Measurements from ENCODE around the gene SLC39A1.
"Not testable (repeated sequence)": the region's sequence is repeated elsewhere in the genome, so short reads cannot be mapped to it uniquely, and the experiment has no call there.

Gene SLC39A1

GRCh38 chr1:153985341-153985912, 22.1 kb upstream of the SLC39A1 start:
- TF ChIP-seq ZNF274 (IDR thresholded peaks at IDR 0.05; ENCODE audit: low read depth, low read length): no peak
- peak overlapping the region; percentile 51 for H3K4me3 ChIP-seq (ENCODE audit: low read length)

GRCh38 chr1:153984123-153984894, 21.0 kb upstream of the SLC39A1 start:
- H3K4me3 ChIP-seq (ENCODE audit: low read length): no peak overlapping the region
- TF ChIP-seq ZNF274 (IDR thresholded peaks at IDR 0.05; ENCODE audit: low read depth, low read length): no peak

- H3K4me3 ChIP-seq (ENCODE audit: low read length): not testable (repeated sequence)
These were observed 18.4 kb upstream of the SLC39A1 start for GRCh38 chr1:153981735-153982134.

- not testable (repeated sequence) for H3K4me3 ChIP-seq (ENCODE audit: low read length)
These were observed 15.8 kb upstream of the SLC39A1 start for GRCh38 chr1:153979091-153979490.

- no peak for TF ChIP-seq ZNF274 (IDR thresholded peaks at IDR 0.05; ENCODE audit: low read depth, low read length)
These were observed 15.1 kb upstream of the SLC39A1 start for GRCh38 chr1:153978274-153978909.

GRCh38 chr1:153977250-153978240, 14.2 kb upstream of the SLC39A1 start, which contains the start of gene JTB:
TSS of gene JTB (minus strand) at chr1:153977674. CDS start at chr1:153977252, 422 bp downstream.
- H3K4me3 ChIP-seq (ENCODE audit: low read length): peak within 1 kb of the TSS; percentile 83
- no peak for TF ChIP-seq ZNF274 (IDR thresholded peaks at IDR 0.05; ENCODE audit: low read depth, low read length)

More at GRCh38 chr1:153978274-153978909, 15.1 kb upstream of the SLC39A1 start:
- peak overlapping the region; percentile 83 for H3K4me3 ChIP-seq (ENCODE audit: low read length)

GRCh38 chr1:153976819-153977249, 13.5 kb upstream of the SLC39A1 start:
- peak overlapping the region; percentile 83 for H3K4me3 ChIP-seq (ENCODE audit: low read length)
- TF ChIP-seq ZNF274 (IDR thresholded peaks at IDR 0.05; ENCODE audit: low read depth, low read length): no peak

GRCh38 chr1:153973525-153973924, 10.2 kb upstream of the SLC39A1 start:
- TF ChIP-seq ZNF274 (IDR thresholded peaks at IDR 0.05; ENCODE audit: low read depth, low read length): no peak
- no peak overlapping the region for H3K4me3 ChIP-seq (ENCODE audit: low read length)

GRCh38 chr1:153973071-153973470, 9.7 kb upstream of the SLC39A1 start:
- no peak overlapping the region for H3K4me3 ChIP-seq (ENCODE audit: low read length)
- no peak for TF ChIP-seq ZNF274 (IDR thresholded peaks at IDR 0.05; ENCODE audit: low read depth, low read length)

GRCh38 chr1:153970346-153970745, 7.0 kb upstream of the SLC39A1 start:
- no peak for TF ChIP-seq ZNF274 (IDR thresholded peaks at IDR 0.05; ENCODE audit: low read depth, low read length)
- H3K4me3 ChIP-seq (ENCODE audit: low read length): no peak overlapping the region

- TF ChIP-seq ZNF274 (IDR thresholded peaks at IDR 0.05; ENCODE audit: low read depth, low read length): no peak
- peak overlapping the region; percentile 70; the same call in 1 of the 2 replicates for H3K4me3 ChIP-seq (ENCODE audit: low read length)
These were observed 5.6 kb upstream of the SLC39A1 start for GRCh38 chr1:153968972-153969371.

GRCh38 chr1:153968408-153968807, 5.1 kb upstream of the SLC39A1 start:
- no peak for TF ChIP-seq ZNF274 (IDR thresholded peaks at IDR 0.05; ENCODE audit: low read depth, low read length)
- H3K4me3 ChIP-seq (ENCODE audit: low read length): peak overlapping the region; percentile 70

- no peak for TF ChIP-seq ZNF274 (IDR thresholded peaks at IDR 0.05; ENCODE audit: low read depth, low read length)
- H3K4me3 ChIP-seq (ENCODE audit: low read length): peak overlapping the region; percentile 70
These were observed 4.6 kb upstream of the SLC39A1 start for GRCh38 chr1:153968000-153968363.
